Measurements from ENCODE around the gene KCNJ4. TPM values are rescaled to one million over a fixed set of nuclear protein-coding genes. Genes with fewer than 3 reads are reported as not detected.

KCNJ4 gene
- total and polyA plus RNA-seq, 10 of the 15 experiments (the other 5 are each of a cell fraction or from before 2014, with no cell fraction given): not detected

GRCh38 chr22:38440747-38441350 lies 14.2 kb downstream of the KCNJ4 start:
- Histone ChIP-seq H3K36me3 (ENCODE audit: control insufficient read depth in 2 of 2, insufficient read depth in 2 of 2, low read length in 1 of 2) (no peaks in the 10 kb centered on the region), H3K9me3 (replicated peaks; ENCODE audit: control insufficient read depth, insufficient read depth, low read length) (no peaks in the 10 kb centered on the region), H3K4me2 (ENCODE audit: control insufficient read depth, insufficient read depth) (no peak overlapping the region), H3K79me2 (ENCODE audit: control insufficient read depth, insufficient read depth, low read length) (no peaks in the 10 kb centered on the region), H2AFZ (ENCODE audit: control insufficient read depth, low read depth, low read length) (no peak overlapping the region), H3K9ac (ENCODE audit: control insufficient read depth, insufficient read depth, low read length) (no peak overlapping the region), H3K4me3 (no peak overlapping the region), H3K27ac (ENCODE audit: control insufficient read depth, insufficient read depth) (no peak overlapping the region), H4K20me1 (ENCODE audit: control insufficient read depth, insufficient read depth) (no peaks in the 10 kb centered on the region), H3K27me3 (replicated peaks in 1 of 2; ENCODE audit: control insufficient read depth in 2 of 2, insufficient read depth in 2 of 2, low read length in 1 of 2) (peaks cover 0 to 2% of the 10 kb centered on the region in 2 experiments; a peak in 2 of 4 replicates), H3K4me1 (ENCODE audit: control insufficient read depth, insufficient read depth, low read length) (no peaks in the 10 kb centered on the region)
- no TSS peak for BruUV-seq (replicated peaks)
- POLR2A ChIA-PET: no interaction called here
- no peak for FAIRE-seq
- CTCF ChIA-PET: interaction anchor here (0.7 kb wide), 1 partner anchor 131 kb away, joined by 3 read pairs; no protein-coding TSS in a partner anchor
- DNase-seq (ENCODE audit: low read depth, low spot score): no peak
- in situ Hi-C loops (cut with MboI): no loop called here
- RAD21 ChIA-PET (ENCODE audit: unreplicated experiment): no interaction called here
- intact Hi-C loops (cut with micrococcal nuclease; ENCODE audit: unreplicated experiment): no loop called here
- 38% methylated on average over 13 of the region's 14 CpGs for WGBS (ENCODE audit: insufficient coverage, insufficient replicate concordance, low lambda C conversion rate, missing lambda C conversion rate)
- SMC1A ChIA-PET (ENCODE audit: uncharacterized antibody, unreplicated experiment): no interaction called here
- ATAC-seq: no peak
- TF ChIP-seq E2F4 (IDR thresholded peaks at IDR 0.05; ENCODE audit: low read depth, low read length) (no peak), ETV6 (conservative IDR thresholded peaks at IDR 0.05 in 1 of 2, IDR thresholded peaks at IDR 0.05 in 1 of 2; ENCODE audit: borderline replicate concordance in 1 of 2, low read depth in 1 of 2) (no peak), GATAD2B (conservative IDR thresholded peaks at IDR 0.05; ENCODE audit: low read depth) (no peak), NFIC (IDR thresholded peaks at IDR 0.05; ENCODE audit: low read depth, low read length) (no peak), FOS (IDR thresholded peaks at IDR 0.05; ENCODE audit: borderline replicate concordance, extremely low read depth, insufficient read length) (no peak), HCFC1 (IDR thresholded peaks at IDR 0.05; ENCODE audit: low read length) (no peak), PAX8 (IDR thresholded peaks at IDR 0.05) (no peak), ATF3 (IDR thresholded peaks at IDR 0.05; ENCODE audit: borderline replicate concordance, extremely low read depth, low read depth, low read length) (no peak), PRDM15 (CRISPR knock-in tag; IDR thresholded peaks at IDR 0.05) (no peak), SMC3 (IDR thresholded peaks at IDR 0.05; ENCODE audit: borderline replicate concordance, low read length) (no peak), RBBP5 (conservative IDR thresholded peaks at IDR 0.05) (no peak), JUND (IDR thresholded peaks at IDR 0.05; ENCODE audit: low read depth, low read length) (no peak), IRF3 (IDR thresholded peaks at IDR 0.05) (no peak), EZH2 (IDR thresholded peaks at IDR 0.05; ENCODE audit: borderline replicate concordance, control insufficient read depth, low read depth, low read length) (no peak), ZBED1 (IDR thresholded peaks at IDR 0.05; ENCODE audit: borderline replicate concordance) (no peak), NFYA (IDR thresholded peaks at IDR 0.05; ENCODE audit: borderline replicate concordance, low read depth, low read length) (no peak), POLR2AphosphoS2 (IDR thresholded peaks at IDR 0.05; ENCODE audit: low read depth, low read length) (no peak), NR2C2 (IDR thresholded peaks at IDR 0.05; ENCODE audit: borderline replicate concordance, control insufficient read depth, insufficient read length, low read depth) (no peak)
